Esophagus squamous epithelium (tissue), 5 donors: ENCODE data around the gene CPLANE1. TPM values are rescaled to one million over a fixed set of nuclear protein-coding genes. Genes with fewer than 3 reads are reported as not detected.
A peak's percentile ranks its signal among the peaks of the same experiment; 100 is the strongest.

Experiments used
- DNase-seq: peaks from one replicate; lab custom pipeline; 2025; lab: John Stamatoyannopoulos, UW
- H3K27ac ChIP-seq, 4 donors: fragments of 200-600 bp; sonication (generic); one replicate each; pipeline ENCODE4 v1.5.1; 2016 to 2019; ENCODE audit warnings: mild to moderate bottlenecking in 1 of 4
- H3K27me3 ChIP-seq, 4 donors: fragments of 200-600 bp; sonication (generic); 1 replicate in 3 of 4; 2 replicates in 1 of 4; pipeline versions ENCODE4 v1.5.1 to v1.6.0; 2017 to 2021; ENCODE audit warnings: antibody characterized with exemption in 1 of 4
- H3K36me3 ChIP-seq, 3 donors: fragments of 200-600 bp; sonication (generic); one replicate each; pipeline ENCODE4 v1.5.1; 2016 to 2019
- H3K4me1 ChIP-seq, 3 donors: fragments of 200-600 bp; sonication (generic); one replicate each; pipeline ENCODE4 v1.5.1; 2017 to 2019
- H3K4me3 ChIP-seq, 4 donors: fragments of 200-600 bp; sonication (generic); 1 replicate in 3 of 4; 2 replicates in 1 of 4; pipeline ENCODE4 v1.5.1; 2016 to 2019; ENCODE audit warnings: mild to moderate bottlenecking in 2 of 4, moderate library complexity in 1 of 4
- H3K9me3 ChIP-seq, 3 donors: fragments of 200-600 bp; sonication (generic); one replicate each; pipeline ENCODE4 v1.5.1; 2016 to 2019
- CTCF ChIP-seq, 6 experiments: fragments of 450-650 bp in 4 of 6; fragments of 200-600 bp in 2 of 6; sonication (generic) in 2 of 6; IDR thresholded peaks; one replicate each; pipeline ENCODE4 v1.5.1; 2016 to 2019; ENCODE audit warnings: antibody characterized with exemption in 6 of 6, mild to moderate bottlenecking in 4 of 6, moderate library complexity in 4 of 6
- POLR2A ChIP-seq, 4 donors: fragments of 450-650 bp; IDR thresholded peaks; one replicate each; pipeline ENCODE4 v1.6.1; 2017; ENCODE audit warnings: antibody characterized with exemption in 4 of 4, mild to moderate bottlenecking in 4 of 4, moderate library complexity in 3 of 4
- WGBS, 2 donors: methylation state at CpG; one replicate each; pipeline ENCODE4 v1.1.5; 2018; 5-methylcytosine and 5-hydroxymethylcytosine counted together
- intact Hi-C: fragments of 100-400 bp; cut with DNase I; formaldehyde crosslinking; loops from one replicate; pipeline ENCODE4 v1.15.0; 2022
- total RNA-seq, 4 donors: library from RNA; depleted of rRNA; stranded (reverse); fragments of >200 nt; gene quantifications; one replicate each; pipeline ENCODE4 v1.1.0, GENCODE V29; 2016
- donor health status: DM: yes; HTN: yes; CAD: no.

The CPLANE1 gene
- total RNA-seq, 4 donors from 2014 or later = 8.0 to 17.5 (median 11.5) TPM

GRCh38 chr5:37217976-37218375 lies 31.2 kb downstream of the CPLANE1 start:
- H3K4me3 ChIP-seq = no peak overlapping the region
- TF ChIP-seq POLR2A (IDR thresholded peaks at IDR 0.05) = no peak
- no peak for TF ChIP-seq CTCF (IDR thresholded peaks at IDR 0.05)
- no peak for DNase-seq
- H3K4me1 ChIP-seq = no peaks in the 10 kb centered on the region
- H3K9me3 ChIP-seq = no peaks in the 10 kb centered on the region
- H3K27ac ChIP-seq = no peak overlapping the region
- H3K27me3 ChIP-seq = no peaks in the 10 kb centered on the region
- 90 to 94% methylated on average over 1 of the region's 1 CpG for WGBS, 2 donors
- H3K36me3 ChIP-seq = peaks cover 0 to 95% (median 0%) of the 10 kb centered on the region in 3 donors
- intact Hi-C loops = no loop called here

GRCh38 chr5:37214550-37214949 lies 34.6 kb downstream of the CPLANE1 start:
- DNase-seq = no peak
- Histone ChIP-seq H3K27me3 (no peaks in the 10 kb centered on the region), H3K4me3 (no peak overlapping the region), H3K4me1 (no peaks in the 10 kb centered on the region), H3K27ac (no peak overlapping the region), H3K36me3 (peaks cover 0 to 95% (median 0%) of the 10 kb centered on the region in 3 donors), H3K9me3 (no peaks in the 10 kb centered on the region)
- intact Hi-C loops = no loop called here
- TF ChIP-seq CTCF (IDR thresholded peaks at IDR 0.05) (no peak), POLR2A (IDR thresholded peaks at IDR 0.05) (no peak)
- WGBS, 2 donors = 24 to 57% methylated on average over 1 of the region's 1 CpG

DNA sequence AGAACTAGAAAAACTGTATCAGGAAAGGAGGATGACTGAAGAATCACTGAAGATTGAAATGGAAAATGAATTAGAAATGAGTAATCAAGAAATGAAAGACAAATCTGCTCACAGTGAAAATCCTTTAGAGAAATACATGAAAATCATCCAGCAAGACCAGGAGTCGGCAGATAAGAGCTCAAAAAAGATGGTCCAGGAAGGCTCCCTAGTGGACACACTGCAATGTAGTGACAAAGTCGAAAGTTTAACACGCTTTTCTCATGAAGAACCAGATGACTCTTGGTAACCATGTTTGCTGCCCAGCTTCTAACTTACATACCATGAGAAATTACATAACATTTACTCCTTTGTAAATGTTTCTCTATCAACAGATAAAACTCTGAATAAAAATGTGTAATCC lies 37.1 kb downstream of the CPLANE1 start:
- H3K36me3 ChIP-seq = peaks cover 0 to 95% (median 0%) of the 10 kb centered on the region in 3 donors
- 93 to 96% methylated on average over 3 of the region's 3 CpGs for WGBS, 2 donors
- no peak overlapping the region for H3K4me3 ChIP-seq
- no peak for DNase-seq
- no peaks in the 10 kb centered on the region for H3K9me3 ChIP-seq
- TF ChIP-seq CTCF (IDR thresholded peaks at IDR 0.05) (no peak), POLR2A (IDR thresholded peaks at IDR 0.05) (no peak)
- intact Hi-C loops = no loop called here
- no peak overlapping the region for H3K27ac ChIP-seq
- no peaks in the 10 kb centered on the region for H3K4me1 ChIP-seq
- H3K27me3 ChIP-seq = no peaks in the 10 kb centered on the region

- H3K4me1 ChIP-seq = no peaks in the 10 kb centered on the region
- TF ChIP-seq POLR2A (IDR thresholded peaks at IDR 0.05) = no peak
- TF ChIP-seq CTCF (IDR thresholded peaks at IDR 0.05) = no peak
- no peaks in the 10 kb centered on the region for H3K9me3 ChIP-seq
- intact Hi-C loops = no loop called here
- WGBS, 2 donors = 87 to 96% methylated on average over 9 of the region's 10 CpGs
- H3K27me3 ChIP-seq = no peaks in the 10 kb centered on the region
- no peak for DNase-seq
- H3K36me3 ChIP-seq = peaks cover 0 to 93% (median 0%) of the 10 kb centered on the region in 3 donors
- H3K27ac ChIP-seq = no peak overlapping the region
- H3K4me3 ChIP-seq = no peak overlapping the region
Measured at GRCh38 chr5:37211661-37212060, 37.5 kb downstream of the CPLANE1 start.

GRCh38 chr5:37208883-37209797 lies 40.0 kb downstream of the CPLANE1 start:
- H3K4me3 ChIP-seq = peak overlapping the region in 3 of 4 donors; percentile 6 to 41 (median 8)
- 71 to 85% methylated on average over 22 to 30 of the region's 32 CpGs for WGBS, 2 donors
- H3K4me1 ChIP-seq = no peaks in the 10 kb centered on the region
- peaks cover 0 to 97% (median 9%) of the 10 kb centered on the region in 3 donors for H3K36me3 ChIP-seq
- no peaks in the 10 kb centered on the region for H3K9me3 ChIP-seq
- no peak overlapping the region for H3K27ac ChIP-seq
- no peak for DNase-seq
- intact Hi-C loops = no loop called here
- TF ChIP-seq CTCF (IDR thresholded peaks at IDR 0.05) (no peak), POLR2A (IDR thresholded peaks at IDR 0.05) (no peak)
- H3K27me3 ChIP-seq = no peaks in the 10 kb centered on the region
